ENCODE measurements around the gene SLC46A3.

- TF ChIP-seq POLR2A (IDR thresholded peaks at IDR 0.05), result no peak
- TF ChIP-seq EP300 (IDR thresholded peaks at IDR 0.05), result no peak
- no peak for TF ChIP-seq CTCF (IDR thresholded peaks at IDR 0.05)
These were observed 32.9 kb downstream of the SLC46A3 start for GRCh38 chr13:28685892-28686291.
